Stimulated activated CD4-positive, alpha-beta T cell treated with anti-CD3 and anti-CD28 coated beads, Interleukin-1b, Interleukin-23, amount 100 ng/mL, for 1 hour (primary cell): ENCODE measurements around the gene MAST4.

Source experiments
- DNase-seq, 2 donors: peaks; one replicate each; pipeline ENCODE4 v3.0.0-alpha.2; 2020; ENCODE audit warnings: low read depth in 2 of 2

Gene MAST4

DNA sequence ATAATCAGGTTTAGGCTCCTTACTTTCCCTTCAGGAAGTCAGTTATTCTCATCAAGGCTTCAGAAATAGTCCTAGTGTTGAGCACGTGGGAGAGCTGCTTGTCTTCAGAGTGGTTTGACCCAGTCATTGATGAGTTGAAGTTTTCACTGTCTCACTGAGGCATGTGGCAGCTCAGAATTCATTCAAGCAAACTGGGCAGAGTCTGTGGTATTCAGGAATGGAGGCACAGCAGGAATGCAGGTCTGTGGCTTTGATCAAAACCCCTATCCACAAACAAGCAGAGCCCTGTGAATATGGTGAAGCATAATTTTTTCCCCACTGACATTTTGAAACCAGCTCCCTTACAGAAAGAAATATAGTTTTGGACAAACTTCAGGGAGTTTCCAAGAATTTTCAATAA, 393.1 kb downstream of the MAST4 start:
- no peak for DNase-seq

DNA sequence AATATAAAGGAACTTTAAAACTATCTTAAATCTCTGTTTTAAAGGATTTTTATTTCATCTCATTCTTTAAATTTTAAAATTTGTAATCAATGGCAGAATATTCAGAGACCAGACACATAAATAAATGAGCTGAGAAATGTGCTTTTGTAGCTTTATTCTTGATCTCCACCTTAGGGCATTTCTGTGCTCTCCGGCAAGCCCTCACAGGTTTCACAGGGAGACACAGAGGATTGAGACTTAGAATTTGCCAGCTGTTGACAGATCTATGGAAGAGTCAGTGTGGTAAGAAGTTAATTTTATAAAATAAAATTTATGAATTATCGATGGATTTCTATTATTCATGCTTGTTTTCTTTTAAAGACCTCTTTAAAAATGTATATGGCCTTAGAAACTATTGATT, 393.6 kb downstream of the MAST4 start:
- DNase-seq: no peak

DNA sequence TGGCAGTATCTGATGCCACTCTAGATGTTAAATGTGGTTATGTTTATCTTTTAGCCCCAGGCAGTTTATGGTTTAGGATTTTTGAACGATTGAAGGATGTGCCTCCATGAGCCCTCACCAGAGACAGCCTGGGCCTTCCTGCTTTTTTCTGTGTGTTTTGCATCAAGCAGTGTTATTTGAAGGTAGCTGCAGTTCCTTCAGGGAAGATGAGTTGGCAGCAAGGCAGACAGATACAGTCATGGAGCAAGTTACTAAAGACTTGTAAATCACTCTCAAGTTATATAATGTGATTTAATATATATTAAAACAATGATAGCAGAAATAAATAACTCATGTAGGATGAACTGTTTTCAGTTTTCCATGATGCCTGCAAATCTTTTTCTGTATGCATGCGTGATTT, 395.6 kb downstream of the MAST4 start:
- no peak for DNase-seq

DNA sequence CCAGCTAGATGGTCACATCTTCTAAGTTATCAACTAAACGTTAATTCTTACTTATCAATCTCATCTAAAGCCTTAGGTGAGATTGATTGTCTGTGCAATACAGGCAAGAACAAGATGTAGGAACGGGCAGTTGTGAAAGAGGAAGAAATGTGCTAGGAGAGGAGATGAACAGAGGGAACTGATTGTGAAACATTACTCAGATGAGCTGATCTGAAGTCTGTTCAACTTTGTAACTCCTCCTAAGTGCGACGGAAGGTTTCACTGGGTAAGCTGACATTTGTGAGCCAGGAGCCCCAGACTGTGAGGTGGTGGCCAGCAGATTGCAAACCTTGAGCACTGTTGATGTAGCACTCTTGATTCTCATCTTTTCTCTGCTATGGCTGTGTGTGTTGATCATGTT, 396.4 kb downstream of the MAST4 start:
- DNase-seq: no peak

DNA sequence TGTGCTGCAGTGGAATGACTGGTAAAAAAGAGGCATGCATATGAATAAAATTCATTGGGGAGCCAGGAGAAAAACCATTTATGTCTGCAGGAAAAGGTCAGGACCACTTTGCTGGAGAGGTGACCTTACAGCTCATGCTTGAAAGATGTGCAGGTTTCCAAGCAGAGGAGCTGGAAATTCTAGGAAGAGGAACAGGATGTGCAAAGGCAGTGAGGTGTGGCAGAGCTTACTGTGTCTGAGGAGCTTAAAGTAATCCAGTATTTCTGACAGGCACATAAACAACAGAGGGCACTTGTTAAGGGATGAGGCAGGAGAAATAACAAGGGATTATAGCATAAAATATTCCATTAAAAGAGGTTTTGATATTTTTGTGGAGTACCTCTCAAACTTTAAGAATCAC, 397.3 kb downstream of the MAST4 start:
- DNase-seq: no peak

DNA sequence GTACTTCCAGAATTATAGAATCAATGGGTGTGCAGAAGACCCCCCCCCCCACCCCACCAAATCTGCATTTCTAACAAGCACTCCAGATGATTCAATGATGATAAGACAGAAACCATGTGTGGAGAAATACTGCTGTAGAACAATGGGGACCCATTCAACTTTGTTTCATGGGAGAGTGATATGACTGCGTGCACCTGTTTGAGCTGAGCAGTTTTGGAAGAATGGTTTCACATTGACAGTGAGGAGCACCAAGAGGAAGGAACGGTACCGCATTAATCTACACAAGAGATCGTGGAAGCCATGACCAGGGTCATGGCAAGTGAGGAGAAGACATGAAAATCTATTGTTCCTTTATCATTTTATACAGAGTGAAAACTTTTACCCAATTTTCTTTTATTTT, 397.7 kb downstream of the MAST4 start:
- DNase-seq: no peak

DNA sequence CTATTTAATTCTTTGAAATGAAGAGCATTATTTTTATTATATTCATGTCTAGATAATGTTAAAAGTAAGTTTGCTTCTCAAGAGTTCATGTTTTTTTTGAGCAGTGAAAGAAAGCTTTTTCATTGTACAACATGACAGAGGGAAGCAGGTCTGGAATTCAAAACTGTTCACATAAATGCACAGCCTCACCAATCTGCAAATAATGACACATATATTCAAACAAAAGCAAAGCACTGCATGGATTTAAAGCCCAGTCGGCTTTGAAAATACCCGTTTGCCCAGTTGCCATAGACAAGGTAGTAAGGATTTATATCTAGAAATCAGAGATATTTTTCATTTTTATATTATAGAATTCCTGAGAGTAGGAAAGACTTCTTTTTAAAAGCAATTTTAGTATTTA, 398.6 kb downstream of the MAST4 start:
- DNase-seq: no peak

DNA sequence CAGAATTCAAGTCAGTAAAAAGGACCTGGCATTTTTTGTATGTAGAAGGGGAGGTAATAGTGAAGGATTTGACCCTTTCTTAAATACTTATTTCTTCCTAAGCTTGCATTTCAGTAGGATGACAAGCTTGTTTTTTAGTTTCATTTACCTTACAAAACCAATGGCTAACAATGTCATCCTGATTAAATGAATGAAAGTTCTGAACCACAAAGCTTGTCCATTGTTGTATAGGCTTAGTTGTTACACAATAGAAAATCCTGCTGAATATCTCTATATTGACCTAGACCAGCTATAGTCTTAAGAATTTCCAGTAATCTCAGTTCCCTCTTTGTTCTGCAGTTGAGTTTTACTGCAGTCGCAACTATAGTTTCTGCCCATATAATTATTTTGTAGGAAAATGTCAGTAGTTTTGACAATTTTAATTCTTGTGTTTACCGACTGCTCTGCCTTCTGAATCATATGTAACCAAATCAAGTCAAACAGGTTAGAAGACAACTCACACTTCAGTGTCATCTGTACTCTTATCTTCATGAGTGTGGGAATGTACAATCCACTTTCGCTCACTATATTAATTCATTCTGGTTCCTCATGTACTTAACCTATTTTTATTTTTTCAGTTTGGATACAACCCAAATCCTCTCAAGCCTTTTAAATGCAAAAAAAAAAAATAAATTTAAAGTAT, 404.7 kb downstream of the MAST4 start:
- no peak for DNase-seq

DNA sequence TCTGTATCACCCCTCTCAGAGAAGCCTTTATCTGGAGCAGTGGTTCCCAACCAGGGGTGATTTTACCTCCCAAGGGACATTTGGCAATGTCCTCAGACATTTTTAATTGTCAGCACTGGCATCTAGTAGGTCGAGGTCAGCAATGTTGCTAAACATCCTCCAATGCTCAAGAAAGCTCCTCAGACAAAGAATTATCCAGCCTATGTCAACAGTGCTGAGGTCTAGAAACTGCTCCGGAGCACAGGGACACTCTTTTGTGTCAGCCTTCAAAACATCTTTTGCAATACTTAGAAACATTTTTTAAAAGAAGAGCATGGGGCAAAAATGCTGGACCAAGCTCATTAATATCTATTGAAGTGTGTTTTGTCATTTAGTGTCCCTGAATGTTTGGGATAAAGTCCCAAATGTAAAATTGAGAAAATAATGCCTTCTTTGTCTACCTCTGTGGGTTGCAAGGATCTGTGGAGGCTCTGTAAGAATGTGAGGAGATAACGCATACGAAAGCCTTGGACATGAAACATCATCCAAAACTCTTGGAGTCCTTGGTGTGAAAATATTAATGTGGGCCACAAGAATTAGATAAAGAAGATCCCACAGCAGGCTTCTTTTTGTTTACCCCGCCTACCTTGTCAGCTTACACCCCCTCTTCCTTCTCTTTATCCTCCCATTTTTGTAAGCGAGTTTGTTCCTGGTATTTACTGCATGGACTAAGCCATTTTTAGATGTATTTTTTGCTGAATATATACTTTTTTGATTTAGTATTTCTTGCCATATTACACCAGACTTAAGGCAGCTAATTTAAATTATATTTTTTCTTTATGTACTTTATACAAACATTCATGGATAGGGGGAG, 406.9 kb downstream of the MAST4 start:
- DNase-seq: no peak

DNA sequence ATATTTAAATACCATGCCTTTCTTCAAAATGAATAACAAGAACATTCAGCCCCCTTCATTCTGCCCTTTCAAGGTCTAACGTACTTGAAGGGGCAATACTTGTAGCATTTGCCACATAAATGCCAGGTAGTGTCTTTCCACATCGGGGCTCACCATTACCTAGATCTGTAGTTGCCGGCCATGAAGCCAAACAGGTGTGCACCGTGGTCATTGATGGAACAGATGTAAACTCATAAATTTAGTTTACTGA, 407.4 kb downstream of the MAST4 start:
- no peak for DNase-seq

DNA sequence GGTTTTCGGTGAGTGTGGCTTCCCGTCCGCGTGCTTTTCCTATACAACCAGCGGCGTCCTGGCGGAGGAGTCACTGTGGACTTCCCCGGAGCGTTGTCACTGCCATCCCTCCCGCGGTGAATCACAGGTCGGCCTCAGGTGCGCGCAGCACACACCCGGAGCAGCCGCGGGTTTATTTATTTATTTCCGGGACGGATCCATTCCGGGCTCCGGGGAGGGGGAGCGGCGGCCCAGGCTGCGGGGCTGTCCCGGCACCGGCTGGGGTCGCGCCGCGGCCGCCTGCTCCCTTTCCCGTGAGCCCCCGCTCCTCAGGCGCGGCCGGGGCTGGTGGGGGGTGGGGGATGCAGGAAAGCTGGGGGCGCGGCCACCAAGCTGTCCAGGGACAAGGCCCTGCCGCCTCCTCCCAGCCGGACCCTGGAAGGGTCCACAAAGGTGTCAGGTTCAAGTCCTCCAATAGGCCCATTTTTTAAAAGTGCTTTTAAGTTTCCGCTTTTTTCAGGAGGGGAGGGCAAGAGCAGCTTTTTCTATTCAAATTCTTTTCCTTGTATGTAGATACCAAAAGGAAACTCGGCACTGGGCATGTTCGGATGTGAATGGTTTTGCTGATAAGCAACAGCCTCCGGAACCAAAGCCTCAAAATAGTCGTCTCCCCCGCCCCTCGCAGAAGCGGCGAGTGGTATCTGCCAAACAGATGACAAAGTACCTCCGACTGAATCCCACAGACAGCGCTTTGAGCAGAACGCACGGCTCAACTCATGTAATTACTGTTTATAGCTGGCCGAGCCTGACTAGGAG, 407.9 kb downstream of the MAST4 start:
- peak; percentile 70 to 75 for DNase-seq

DNA sequence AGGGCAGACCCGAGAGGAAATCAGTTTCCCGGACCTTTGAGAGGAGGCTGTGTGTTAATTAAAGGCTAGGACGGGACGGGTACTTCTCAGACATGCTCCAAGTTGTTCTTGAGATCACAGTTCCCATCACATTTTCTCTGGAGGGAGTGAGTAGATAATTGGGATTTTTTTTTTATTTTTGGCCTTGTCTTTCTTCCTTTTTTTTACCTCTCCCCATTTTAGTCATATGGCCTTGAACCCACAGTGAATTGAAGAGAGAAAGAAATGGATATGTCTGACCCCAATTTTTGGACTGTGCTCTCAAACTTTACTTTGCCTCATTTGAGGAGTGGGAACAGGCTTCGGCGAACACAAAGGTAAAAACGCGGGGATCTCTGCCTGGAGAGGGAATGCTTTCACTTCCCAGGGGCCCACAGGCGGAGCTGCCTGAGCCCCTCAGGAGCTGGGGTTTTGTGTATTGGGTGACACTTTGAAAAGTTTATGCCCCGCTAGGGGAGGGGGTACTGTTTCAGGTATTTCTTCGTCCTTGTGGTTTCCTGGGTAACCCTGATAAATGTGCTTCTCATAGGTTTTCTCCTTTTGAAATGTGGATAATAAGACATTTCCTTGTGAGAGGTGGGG, 408.6 kb downstream of the MAST4 start:
- no peak for DNase-seq

DNA sequence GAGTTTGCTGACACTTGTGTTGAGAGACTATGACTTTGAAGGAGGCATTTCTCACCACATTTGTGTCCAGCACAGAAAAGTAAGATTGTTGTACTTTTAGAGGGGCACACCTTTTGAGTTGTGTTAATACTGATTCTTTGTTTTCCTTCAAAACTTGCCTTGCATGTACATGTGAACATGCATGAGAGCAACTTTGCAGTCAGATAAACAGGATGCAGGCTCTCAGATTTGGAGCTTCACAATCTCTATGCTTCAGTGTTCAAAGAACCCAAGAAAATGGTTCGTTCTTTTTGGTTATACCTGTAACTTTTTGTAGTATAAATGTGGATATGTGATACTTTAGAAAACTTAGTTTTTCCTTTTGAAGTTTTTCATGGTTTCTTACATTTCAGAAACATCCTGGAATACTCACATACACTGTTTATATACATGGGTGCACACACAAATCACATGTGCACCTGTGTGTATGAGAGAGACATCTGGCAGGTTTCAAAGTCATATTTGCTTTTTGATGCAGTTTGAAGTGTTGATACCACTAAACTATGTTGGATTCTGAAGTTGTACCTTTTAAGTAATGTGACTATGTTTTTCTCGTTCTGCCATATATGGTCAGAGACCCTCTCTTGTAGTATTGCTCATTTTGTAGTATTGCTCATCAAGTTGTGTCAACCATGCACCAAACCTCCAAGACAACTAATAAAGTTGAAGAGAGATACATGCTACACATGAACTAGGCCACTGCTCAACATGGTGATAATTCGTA, 409.7 kb downstream of the MAST4 start:
- no peak for DNase-seq

DNA sequence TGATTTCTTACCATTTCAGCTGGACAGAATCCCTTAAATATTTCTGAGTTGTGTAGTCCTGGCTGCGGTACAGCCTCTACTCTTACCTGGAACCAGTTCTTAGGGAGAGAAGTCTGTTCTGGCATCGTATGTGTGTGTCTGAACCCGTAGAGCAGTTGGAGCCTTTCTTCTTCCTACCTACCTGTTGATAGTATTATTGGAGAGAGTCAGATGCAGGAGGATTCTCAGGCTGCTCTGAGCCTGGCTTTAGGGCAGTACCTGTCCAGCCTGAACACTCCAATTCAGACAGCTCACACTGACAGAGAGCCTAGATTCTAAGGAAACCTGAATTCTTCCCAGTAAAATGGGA, 410.3 kb downstream of the MAST4 start:
- no peak for DNase-seq

DNA sequence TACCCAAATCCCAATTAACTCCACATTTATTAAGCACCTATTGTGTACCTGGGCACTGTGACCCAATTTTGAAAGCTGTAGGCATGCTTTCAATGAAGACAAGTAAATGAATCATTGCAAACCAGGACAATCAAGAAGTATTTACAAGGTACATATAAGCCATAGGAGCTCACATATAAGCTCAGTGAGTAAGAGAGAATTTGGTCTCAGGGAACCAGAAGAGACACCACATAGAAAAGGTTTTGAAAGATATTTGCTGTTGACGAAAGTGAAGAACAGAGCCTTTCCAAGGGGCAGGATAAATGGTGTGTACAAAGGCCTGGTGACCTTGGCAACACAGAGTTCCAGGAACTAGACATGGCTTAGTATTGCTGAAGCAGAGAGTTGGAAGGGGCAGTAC, 412.8 kb downstream of the MAST4 start:
- no peak for DNase-seq

DNA sequence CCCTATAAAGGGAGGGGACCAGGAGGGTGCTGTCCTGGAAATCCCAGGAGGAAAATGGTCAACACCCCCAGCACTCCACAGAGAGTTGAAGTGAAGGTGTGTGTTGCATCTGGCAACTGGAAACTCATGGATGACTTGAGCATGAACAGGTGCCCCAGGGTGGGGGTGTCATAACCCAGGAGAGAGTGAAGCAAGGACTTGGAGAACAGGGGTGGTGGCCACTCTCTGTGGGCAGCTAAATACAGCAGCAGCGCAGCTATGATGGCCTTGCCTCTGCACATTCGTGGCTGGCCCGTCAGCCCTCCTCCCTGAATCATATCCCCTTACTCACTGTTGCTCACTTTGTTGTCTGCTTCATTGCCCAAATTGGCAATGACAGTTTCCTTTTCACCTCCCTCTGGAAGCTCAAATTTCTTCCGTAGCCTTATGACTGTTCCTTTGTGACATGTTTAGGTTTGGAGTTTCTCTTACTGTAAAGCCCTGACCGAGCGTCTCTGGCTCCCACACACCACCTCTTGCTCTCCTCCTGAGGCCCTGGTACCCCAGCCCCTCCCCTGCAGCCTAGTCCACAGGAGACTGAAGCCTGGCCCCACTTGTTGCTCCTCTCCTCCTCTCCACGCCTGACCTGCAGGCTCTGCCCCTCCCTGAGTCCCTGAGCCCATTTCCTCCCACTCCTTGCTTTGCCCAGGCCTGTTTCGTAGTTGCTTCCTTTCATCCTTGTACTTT, 414.7 kb downstream of the MAST4 start:
- no peak for DNase-seq

DNA sequence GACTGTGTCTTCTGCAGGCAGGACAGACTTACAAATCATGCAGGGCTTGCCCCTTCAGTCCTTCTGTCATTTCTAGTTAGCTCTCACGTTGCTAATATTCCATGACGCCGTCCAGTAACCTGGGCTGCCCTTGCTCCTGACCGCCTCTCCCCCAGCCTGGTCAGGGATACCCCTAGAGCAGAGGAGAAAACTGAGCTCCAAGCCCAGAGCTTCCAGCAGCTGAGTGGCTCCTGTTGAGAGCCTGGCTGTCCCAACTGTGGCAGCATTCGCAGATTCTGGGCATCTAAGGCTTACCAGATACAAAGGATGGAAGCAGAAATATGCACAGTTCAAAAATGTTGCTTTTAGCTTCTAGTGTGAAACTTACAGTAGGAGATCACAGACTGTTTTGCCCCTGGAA, 415.2 kb downstream of the MAST4 start:
- DNase-seq: no peak

DNA sequence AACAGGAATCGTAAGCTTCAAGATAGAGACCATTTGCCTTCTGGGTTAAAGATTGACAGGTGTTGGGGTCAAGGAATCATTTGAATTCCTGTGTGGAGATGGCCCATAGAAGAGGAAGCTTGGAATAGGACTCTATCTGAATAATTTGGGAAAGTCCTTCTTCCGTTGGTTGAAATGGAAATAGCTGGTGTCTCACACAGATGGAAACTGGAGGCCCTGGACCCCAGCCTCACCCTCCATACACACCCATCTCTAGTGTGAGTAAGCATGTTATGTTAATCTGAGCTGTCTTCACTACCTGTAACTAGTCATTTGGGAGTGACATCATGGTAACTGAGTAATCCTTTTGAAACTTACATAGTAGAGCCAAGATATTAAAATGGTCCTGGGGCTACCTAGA, 416.0 kb downstream of the MAST4 start:
- DNase-seq: no peak

DNA sequence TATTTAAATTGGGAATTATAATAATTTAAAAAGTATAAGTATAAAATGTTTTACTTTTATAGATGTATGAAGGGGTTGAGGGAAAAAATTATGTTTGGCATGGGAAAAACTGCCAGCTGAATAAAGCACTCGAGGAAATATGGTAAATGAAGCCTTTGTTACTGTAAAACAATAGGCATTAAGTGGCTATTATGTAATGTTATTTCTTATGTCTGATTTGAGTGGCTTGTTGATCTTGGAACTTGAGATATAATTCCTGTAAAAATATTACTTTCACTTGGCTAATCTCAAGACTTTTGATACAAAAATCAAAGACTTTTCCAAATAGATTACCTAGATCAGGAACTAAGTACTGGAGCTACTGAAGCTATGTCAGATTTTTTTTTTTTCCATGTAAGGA, 417.5 kb downstream of the MAST4 start:
- no peak for DNase-seq

DNA sequence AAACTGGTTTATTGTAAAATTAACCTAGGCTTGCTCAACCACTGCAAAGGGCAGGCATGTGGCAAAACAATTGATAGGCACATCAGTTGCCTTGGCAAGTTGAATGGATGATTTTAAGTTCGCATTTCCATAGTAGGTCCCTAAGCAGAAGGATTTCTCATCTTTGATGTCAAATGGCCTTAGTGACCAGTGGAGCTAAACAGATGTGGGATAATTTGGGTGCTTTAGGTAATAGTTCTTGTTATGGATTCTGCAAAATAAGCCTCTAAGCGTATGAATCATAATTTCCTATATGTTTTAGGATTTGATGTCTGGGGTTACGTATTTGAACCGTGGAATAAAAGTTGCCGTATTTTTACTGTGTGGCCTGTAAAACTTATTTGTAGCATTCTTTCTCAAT, 418.0 kb downstream of the MAST4 start:
- DNase-seq: no peak

DNA sequence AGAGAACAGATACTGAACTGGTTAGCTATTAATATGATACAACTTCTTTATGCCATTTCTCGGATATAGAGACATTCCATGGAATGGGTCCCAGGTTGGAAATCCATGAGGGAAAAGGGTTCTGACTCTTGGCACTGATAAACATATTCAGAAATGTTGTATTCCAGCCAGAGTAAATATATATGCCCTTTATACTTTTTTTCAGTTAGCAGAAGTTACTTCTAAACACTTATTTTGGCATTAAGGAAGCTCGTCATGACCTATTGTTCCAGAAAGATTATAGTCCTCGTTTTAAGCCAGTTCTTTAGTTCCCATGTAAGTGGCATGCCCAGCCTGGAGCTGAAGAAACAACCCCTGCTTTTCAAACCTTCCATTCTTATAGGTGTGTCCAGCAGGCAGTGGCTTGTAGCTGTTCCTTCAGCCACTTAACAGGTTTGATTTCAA, 418.8 kb downstream of the MAST4 start:
- DNase-seq: no peak
